ENCODE data around the gene EPYC. TPM values are rescaled to one million over a fixed set of nuclear protein-coding genes. Genes with fewer than 3 reads are reported as not detected.
"Not testable (repeated sequence)": the region's sequence is repeated elsewhere in the genome, so short reads cannot be mapped to it uniquely, and the experiment has no call there.

Gene EPYC
- total RNA-seq, 4 donors from 2014 or later, result not detected

DNA sequence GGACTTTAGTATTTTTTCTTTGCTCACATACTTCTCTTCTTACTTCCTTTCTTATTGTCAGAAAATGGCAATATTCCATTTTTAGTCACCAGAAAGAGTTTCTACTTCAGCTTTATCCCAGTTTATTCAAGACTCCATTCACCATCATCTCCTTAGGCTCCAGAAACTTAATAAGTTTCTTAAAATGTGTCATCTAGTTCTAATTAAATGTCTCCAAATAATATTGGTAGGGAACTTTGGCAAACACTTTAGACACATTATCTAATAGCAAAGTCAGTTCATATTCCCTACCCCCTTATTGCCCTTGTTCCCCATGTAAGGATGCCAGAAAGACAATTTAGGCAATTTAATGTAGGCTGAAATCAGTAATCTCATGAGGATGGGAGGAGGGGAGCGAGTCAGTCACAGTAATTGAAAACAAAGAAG, 15.1 kb downstream of the EPYC start:
- H3K27me3 ChIP-seq, result no peaks in the 10 kb centered on the region
- no peak overlapping the region for H3K4me3 ChIP-seq
- no peaks in the 10 kb centered on the region for H3K36me3 ChIP-seq
- TF ChIP-seq, protein P1, sequence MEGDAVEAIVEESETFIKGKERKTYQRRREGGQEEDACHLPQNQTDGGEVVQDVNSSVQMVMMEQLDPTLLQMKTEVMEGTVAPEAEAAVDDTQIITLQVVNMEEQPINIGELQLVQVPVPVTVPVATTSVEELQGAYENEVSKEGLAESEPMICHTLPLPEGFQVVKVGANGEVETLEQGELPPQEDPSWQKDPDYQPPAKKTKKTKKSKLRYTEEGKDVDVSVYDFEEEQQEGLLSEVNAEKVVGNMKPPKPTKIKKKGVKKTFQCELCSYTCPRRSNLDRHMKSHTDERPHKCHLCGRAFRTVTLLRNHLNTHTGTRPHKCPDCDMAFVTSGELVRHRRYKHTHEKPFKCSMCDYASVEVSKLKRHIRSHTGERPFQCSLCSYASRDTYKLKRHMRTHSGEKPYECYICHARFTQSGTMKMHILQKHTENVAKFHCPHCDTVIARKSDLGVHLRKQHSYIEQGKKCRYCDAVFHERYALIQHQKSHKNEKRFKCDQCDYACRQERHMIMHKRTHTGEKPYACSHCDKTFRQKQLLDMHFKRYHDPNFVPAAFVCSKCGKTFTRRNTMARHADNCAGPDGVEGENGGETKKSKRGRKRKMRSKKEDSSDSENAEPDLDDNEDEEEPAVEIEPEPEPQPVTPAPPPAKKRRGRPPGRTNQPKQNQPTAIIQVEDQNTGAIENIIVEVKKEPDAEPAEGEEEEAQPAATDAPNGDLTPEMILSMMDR (IDR thresholded peaks at IDR 0.05), result no peak
- TF ChIP-seq EP300 (IDR thresholded peaks at IDR 0.05), result no peak
- no peak for TF ChIP-seq POLR2A (IDR thresholded peaks at IDR 0.05; ENCODE audit: low read depth)
- TF ChIP-seq POLR2AphosphoS5 (IDR thresholded peaks at IDR 0.05), result no peak
- intact Hi-C loops (cut with DNase I), result no loop called here
- 83% methylated on average over 1 of the region's 1 CpG for WGBS
- DNase-seq (ENCODE audit: extremely low spot score), result no peak
- no peaks in the 10 kb centered on the region for H3K9me3 ChIP-seq
- H3K4me1 ChIP-seq, result no peaks in the 10 kb centered on the region
- no peak overlapping the region for H3K27ac ChIP-seq (replicated peaks in 1 of 4)

DNA sequence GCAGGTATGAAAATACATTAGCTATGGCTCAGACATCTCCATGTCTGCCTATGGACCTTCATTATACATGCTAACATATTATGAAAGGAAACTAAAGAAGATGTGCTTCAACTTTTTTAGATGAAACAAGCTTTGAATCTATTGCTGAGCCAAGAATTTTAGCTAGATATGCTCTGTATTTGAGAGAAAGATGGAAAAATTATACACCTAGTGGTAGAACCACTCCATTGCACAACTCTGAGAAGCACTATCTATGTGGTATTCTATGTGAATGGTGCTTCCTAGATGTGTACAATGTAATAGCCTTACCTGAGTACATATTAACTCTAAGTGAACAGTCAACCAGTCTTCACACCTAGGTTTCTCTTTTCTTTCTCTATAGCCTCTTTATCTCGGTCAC, 17.3 kb downstream of the EPYC start:
- 94% methylated on average over 1 of the region's 1 CpG for WGBS
- TF ChIP-seq POLR2AphosphoS5 (IDR thresholded peaks at IDR 0.05), result no peak
- TF ChIP-seq POLR2A (IDR thresholded peaks at IDR 0.05; ENCODE audit: low read depth), result no peak
- TF ChIP-seq, protein P1 (IDR thresholded peaks at IDR 0.05), result no peak
- DNase-seq (ENCODE audit: extremely low spot score), result no peak
- no peaks in the 10 kb centered on the region for H3K27me3 ChIP-seq
- no peak overlapping the region for H3K4me3 ChIP-seq
- intact Hi-C loops (cut with DNase I), result no loop called here
- no peaks in the 10 kb centered on the region for H3K9me3 ChIP-seq
- H3K36me3 ChIP-seq, result no peaks in the 10 kb centered on the region
- no peaks in the 10 kb centered on the region for H3K4me1 ChIP-seq
- no peak overlapping the region for H3K27ac ChIP-seq (replicated peaks in 1 of 4)

DNA sequence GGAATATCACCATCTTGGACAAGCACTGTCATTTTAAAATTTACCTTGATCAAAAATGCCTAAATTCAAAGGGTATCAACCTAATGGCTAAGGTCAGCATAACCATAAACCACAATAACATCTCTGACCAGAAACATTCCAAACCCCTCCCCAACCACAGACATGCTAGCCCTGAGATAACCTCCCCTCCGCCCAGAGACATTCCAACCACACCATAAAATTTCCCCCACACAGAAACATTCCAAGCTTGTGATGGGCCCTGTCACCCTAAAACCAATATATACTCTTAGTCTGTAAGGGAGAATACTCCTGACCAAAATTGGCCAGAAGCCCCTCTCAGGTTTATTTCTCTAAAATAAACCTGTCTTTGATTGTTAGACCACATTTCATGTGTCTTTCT, 17.7 kb downstream of the EPYC start:
- H3K9me3 ChIP-seq, result no peaks in the 10 kb centered on the region
- 100% methylated on average over 1 of the region's 1 CpG for WGBS
- H3K4me1 ChIP-seq, result no peaks in the 10 kb centered on the region
- H3K27ac ChIP-seq (replicated peaks in 1 of 4), result no peak overlapping the region
- intact Hi-C loops (cut with DNase I), result no loop called here
- H3K36me3 ChIP-seq, result no peaks in the 10 kb centered on the region
- H3K4me3 ChIP-seq, result no peak overlapping the region
- DNase-seq (ENCODE audit: extremely low spot score), result no peak
- H3K27me3 ChIP-seq, result no peaks in the 10 kb centered on the region
- TF ChIP-seq EP300 (IDR thresholded peaks at IDR 0.05), result no peak
- no peak for TF ChIP-seq POLR2A (IDR thresholded peaks at IDR 0.05; ENCODE audit: low read depth)
- TF ChIP-seq POLR2AphosphoS5 (IDR thresholded peaks at IDR 0.05), result no peak
- TF ChIP-seq, protein P1 (IDR thresholded peaks at IDR 0.05), result no peak

DNA sequence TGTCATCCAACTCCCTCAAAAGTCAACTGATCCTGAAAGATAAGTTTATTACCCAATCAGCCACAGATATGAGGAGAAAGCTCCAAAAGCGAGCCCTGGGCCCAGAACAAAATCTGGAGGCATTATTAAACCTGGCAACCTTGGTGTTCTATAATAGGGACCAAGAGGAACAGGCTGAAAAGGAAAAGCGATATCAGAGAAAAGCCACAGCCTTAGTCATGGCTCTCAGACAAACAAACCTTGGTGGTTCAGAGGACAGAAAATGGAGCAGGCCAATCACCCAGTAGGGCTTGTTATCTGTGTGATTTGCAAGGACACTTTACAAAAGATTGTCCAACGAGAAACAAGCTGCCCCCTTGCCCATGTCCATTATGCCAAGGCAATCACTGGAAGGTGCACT, 19.4 kb downstream of the EPYC start:
- 83% methylated on average over 3 of the region's 3 CpGs for WGBS
- DNase-seq (ENCODE audit: extremely low spot score), result not testable (repeated sequence)

DNA sequence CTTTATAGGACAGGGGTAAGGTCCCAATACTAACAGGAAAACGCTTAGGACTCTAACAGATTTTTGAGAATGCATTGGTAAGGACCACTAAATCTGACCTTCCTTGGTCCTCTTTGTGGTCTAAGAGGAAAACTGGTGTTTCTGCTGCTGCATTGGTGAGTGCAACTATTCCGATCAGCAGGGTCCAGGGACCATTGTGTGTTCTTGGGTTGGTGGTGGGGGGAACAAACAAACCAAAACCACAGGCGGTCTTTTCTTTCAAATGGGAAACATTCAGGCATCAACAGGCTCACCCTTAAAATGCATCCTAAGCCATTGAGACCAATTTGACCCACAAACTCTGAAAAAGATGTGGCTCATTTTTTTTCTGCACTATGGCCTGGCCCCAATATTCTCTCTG, 20.7 kb downstream of the EPYC start:
- intact Hi-C loops (cut with DNase I), result no loop called here
- Histone ChIP-seq H3K36me3 (no peaks in the 10 kb centered on the region), H3K27ac (replicated peaks in 1 of 4) (no peak overlapping the region), H3K4me1 (no peaks in the 10 kb centered on the region), H3K9me3 (no peaks in the 10 kb centered on the region), H3K27me3 (no peaks in the 10 kb centered on the region), H3K4me3 (no peak overlapping the region)
- 87% methylated on average over 3 of the region's 3 CpGs for WGBS
- no peak for DNase-seq (ENCODE audit: extremely low spot score)
- TF ChIP-seq, protein P1 (IDR thresholded peaks at IDR 0.05), result no peak
- TF ChIP-seq POLR2AphosphoS5 (IDR thresholded peaks at IDR 0.05) (no peak), EP300 (IDR thresholded peaks at IDR 0.05) (no peak), POLR2A (IDR thresholded peaks at IDR 0.05; ENCODE audit: low read depth) (no peak)

More for the DNA sequence above, 19.4 kb downstream of the EPYC start:
- H3K9me3 ChIP-seq; H3K36me3 ChIP-seq; H3K27me3 ChIP-seq; H3K27ac ChIP-seq (replicated peaks in 1 of 4); H3K4me3 ChIP-seq; intact Hi-C loops (cut with DNase I); H3K4me1 ChIP-seq: not testable (repeated sequence)
